Stimulated activated naive CD8-positive, alpha-beta T cell treated with anti-CD3 and anti-CD28 coated beads, Interleukin-15, amount 100 ng/mL, for 72 hours (primary cell): ENCODE data around the gene GLCE.
A peak's percentile ranks its signal among the peaks of the same experiment; 100 is the strongest.

ENCODE experiments used
- ATAC-seq: fragments of 150-1000 bp; cut with Tn5 transposase; 2 replicates; pipeline ENCODE4 v1.10.0; 2021; ENCODE audit warnings: mild to moderate bottlenecking, moderate library complexity
- DNase-seq, 2 donors: peaks; one replicate each; pipeline ENCODE4 v3.0.0; 2021 to 2022
- H3K27ac Mint-ChIP-seq, 2 donors: one replicate each; pipeline ENCODE4 v1.8.0; 2022; ENCODE audit warnings: mild to moderate bottlenecking in 2 of 2, mixed read lengths in 2 of 2, moderate library complexity in 2 of 2
- H3K27me3 Mint-ChIP-seq: one replicate; pipeline ENCODE4 v1.8.0; 2022; ENCODE audit warnings: mixed read lengths
- H3K4me1 Mint-ChIP-seq: one replicate; pipeline ENCODE4 v1.8.0; 2022; ENCODE audit warnings: mild to moderate bottlenecking, mixed read lengths
- H3K4me3 Mint-ChIP-seq, 2 donors: one replicate each; pipeline ENCODE4 v1.8.0; 2022; ENCODE audit warnings: mild to moderate bottlenecking in 2 of 2, mixed read lengths in 2 of 2, moderate library complexity in 1 of 2
- H3K9me3 Mint-ChIP-seq, 2 donors: one replicate each; pipeline ENCODE4 v1.8.0; 2022; ENCODE audit warnings: mixed read lengths in 2 of 2

Gene GLCE

DNA sequence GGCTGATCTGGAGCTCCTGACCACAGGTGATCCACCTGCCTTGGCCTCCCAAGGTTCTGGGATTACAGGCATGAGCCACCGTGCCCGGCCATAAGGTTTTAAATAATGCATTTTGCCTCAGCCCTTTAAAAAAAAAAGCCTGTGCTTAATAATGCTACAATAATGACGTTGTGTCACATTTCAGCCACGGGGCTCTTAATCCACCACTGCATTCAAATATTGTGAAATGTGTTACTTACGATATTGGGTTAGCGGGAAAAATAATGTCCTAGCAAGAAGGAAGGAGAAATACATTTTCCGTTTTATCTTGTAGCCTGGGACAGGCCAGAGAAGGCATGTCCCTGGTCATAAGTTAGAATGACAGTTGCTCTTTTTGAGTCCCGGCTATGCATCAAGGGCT, 155.9 kb downstream of the GLCE start:
- ATAC-seq, result no peak
- H3K4me3 Mint-ChIP-seq, result no peak overlapping the region

DNA sequence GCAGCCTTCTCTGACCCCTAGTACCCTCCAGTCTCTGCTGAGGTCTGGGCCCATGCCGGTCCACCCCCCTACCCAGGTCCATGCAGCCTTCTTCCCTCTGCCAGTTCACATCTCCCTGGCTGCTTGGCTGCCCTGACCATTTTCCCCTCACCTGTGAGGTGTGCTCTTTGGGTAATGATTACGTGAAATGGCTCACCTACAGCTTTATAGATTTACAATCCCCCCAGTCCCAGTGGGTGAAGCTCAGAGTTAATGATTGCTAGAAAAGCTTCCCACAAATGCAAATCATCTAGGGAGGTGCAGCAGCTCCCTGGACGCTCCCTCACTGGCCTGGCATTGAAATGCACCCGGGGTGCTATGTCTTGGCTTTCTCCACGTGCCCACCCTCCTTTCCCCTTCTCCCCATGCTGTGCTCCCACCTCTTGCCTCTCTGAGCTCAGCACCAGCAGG, 157.0 kb downstream of the GLCE start:
- H3K27me3 Mint-ChIP-seq, result peaks cover 42% of the 10 kb centered on the region
- ATAC-seq (no peak), DNase-seq (no peak)
- H3K4me1 Mint-ChIP-seq, result peaks cover 21% of the 10 kb centered on the region
- no peaks in the 10 kb centered on the region for H3K9me3 Mint-ChIP-seq
- H3K27ac Mint-ChIP-seq, result peak overlapping the region in 1 of 2 donors; percentile 82
- no peak overlapping the region for H3K4me3 Mint-ChIP-seq

More for the DNA sequence above, 155.9 kb downstream of the GLCE start:
- Mint-ChIP-seq H3K27me3 (peaks cover 32% of the 10 kb centered on the region), H3K9me3 (no peaks in the 10 kb centered on the region), H3K27ac (no peak overlapping the region), H3K4me1 (peaks cover 16% of the 10 kb centered on the region)
- no peak for DNase-seq

DNA sequence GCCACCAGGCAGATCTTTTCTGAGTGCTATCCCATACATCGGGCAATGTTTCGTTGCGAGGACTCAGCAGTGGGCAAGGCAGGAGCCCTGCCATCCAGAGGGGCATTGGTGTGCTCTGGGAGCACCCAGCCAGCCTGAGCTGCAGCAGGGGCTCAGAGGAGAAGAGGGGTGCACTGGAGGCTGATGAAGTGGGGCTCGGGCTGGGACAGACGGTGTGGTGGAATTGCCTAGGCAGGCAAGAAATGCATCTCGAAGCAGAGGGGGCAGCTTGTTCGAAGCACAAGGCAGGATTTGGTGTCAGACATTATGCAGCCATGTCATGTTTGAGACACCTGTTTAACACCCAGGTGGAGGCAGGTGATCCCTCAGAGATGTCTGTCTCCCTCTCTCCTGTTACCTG, 157.6 kb downstream of the GLCE start:
- Mint-ChIP-seq H3K27ac (peak overlapping the region in 1 of 2 donors; percentile 72), H3K4me3 (no peak overlapping the region), H3K27me3 (peaks cover 48% of the 10 kb centered on the region), H3K4me1 (peaks cover 21% of the 10 kb centered on the region), H3K9me3 (no peaks in the 10 kb centered on the region)
- no peak for ATAC-seq
- no peak for DNase-seq

DNA sequence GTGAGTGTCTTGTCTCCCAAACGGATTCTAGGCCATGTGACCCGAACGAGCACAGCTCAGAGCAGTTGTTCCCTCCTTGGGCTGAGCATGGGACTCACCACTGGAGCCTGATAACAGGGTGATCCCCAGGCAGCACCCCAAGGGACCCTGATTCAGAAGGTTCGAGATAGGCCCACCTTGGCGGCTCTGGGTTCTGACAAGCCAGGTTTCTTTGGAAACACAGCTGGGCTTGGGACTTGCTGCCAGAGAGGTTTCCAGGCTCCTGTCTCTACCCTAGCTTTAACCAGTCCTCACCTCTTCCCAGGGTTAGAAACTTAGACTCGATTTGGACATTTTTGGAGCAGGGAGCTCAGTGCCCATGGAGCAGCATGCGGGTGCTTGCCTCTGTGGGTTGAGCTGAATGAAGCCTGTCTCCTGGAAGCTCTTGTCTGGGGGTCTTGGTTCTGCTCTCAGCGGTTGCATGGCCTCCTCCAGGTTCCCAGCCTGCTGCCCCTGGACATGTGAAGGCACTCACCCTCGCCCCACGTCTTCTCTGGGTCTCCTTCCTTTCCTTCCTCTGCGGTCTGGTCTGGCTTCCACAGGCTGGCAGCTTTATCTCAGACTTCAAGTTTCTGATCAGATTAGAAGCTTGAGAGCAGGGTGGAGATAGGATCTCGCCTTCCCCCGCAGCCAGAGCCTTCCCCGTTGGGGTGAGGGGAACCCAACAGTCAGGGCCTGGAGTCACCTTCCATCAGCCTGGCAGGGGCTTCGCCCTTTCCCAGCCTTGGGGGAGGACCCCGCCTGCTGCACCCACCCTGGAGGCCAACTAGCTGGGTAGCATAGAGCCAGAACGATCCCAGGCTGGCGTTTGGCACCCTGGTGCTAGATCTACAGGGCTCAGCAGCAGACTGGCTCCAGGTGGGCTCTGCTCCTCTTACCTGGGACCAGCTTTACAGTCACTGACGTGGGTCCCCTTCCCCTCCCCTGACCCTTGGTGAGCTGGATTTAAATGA, 159.2 kb downstream of the GLCE start:
- peaks cover 21% of the 10 kb centered on the region for H3K4me1 Mint-ChIP-seq
- H3K4me3 Mint-ChIP-seq, result no peak overlapping the region
- H3K9me3 Mint-ChIP-seq, result no peaks in the 10 kb centered on the region
- ATAC-seq (no peak), DNase-seq (no peak)
- H3K27ac Mint-ChIP-seq, result peak overlapping the region; percentile 34 to 38
- peaks cover 53% of the 10 kb centered on the region for H3K27me3 Mint-ChIP-seq

DNA sequence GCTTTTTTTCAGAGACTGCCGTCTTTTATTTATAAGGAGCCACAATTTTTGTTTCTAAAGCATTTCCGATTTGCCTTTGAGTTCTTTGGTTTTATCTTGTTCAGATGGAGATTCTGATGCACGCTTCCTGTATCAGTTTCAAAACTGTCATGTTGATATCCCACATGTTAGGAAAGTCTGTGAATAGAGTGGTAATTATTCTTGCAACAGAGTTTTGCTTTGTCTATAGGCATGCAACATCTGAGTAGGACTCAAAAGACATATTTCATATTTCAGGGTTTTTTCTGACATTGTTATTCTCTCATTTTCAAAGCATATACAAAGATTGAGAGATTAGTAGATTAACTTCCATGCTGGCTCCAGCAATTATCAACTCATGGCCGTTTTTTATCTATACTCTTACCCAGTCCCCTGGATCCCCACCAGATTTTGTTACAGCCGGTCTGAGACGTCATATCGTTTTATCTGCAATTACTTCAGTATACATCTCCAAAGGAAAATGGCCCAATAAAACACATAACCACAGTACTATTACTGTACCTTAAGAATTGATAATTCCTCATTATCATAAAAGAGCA, 160.6 kb downstream of the GLCE start:
- peak; percentile 91 for ATAC-seq
- H3K4me1 Mint-ChIP-seq, result peaks cover 21% of the 10 kb centered on the region
- no peak for DNase-seq
- peaks cover 62% of the 10 kb centered on the region for H3K27me3 Mint-ChIP-seq
- no peaks in the 10 kb centered on the region for H3K9me3 Mint-ChIP-seq
- H3K4me3 Mint-ChIP-seq, result peak overlapping the region; percentile 1 to 10
- H3K27ac Mint-ChIP-seq, result peak overlapping the region in 1 of 2 donors; percentile 4
